MM.1S (cell line): ENCODE results near the gene SMC6.

Experiments
- EZH2 ChIP-seq: fragments of 300-600 bp; sonication (generic); optimal IDR thresholded peaks from 2 replicates; pipeline ENCODE3; 2017; ENCODE audit warnings: low read depth, mild to moderate bottlenecking, antibody characterized with exemption, low read length, mixed read lengths
- EZH2phosphoT487 ChIP-seq: fragments of 300-600 bp; sonication (generic); IDR thresholded peaks from 2 replicates; pipeline ENCODE4 v1.6.1; 2018; ENCODE audit warnings: antibody characterized with exemption, low read length
- TF ChIP-seq, protein P1 (sequence below): fragments of 300-600 bp; sonication (generic); IDR thresholded peaks from 2 replicates; pipeline ENCODE4 v1.5.1; 2016; ENCODE audit warnings: antibody characterized with exemption, low read length, mixed read lengths

GRCh38 chr2:17634997-17635396 is 118.6 kb downstream of the SMC6 start:
- TF ChIP-seq, protein P1, sequence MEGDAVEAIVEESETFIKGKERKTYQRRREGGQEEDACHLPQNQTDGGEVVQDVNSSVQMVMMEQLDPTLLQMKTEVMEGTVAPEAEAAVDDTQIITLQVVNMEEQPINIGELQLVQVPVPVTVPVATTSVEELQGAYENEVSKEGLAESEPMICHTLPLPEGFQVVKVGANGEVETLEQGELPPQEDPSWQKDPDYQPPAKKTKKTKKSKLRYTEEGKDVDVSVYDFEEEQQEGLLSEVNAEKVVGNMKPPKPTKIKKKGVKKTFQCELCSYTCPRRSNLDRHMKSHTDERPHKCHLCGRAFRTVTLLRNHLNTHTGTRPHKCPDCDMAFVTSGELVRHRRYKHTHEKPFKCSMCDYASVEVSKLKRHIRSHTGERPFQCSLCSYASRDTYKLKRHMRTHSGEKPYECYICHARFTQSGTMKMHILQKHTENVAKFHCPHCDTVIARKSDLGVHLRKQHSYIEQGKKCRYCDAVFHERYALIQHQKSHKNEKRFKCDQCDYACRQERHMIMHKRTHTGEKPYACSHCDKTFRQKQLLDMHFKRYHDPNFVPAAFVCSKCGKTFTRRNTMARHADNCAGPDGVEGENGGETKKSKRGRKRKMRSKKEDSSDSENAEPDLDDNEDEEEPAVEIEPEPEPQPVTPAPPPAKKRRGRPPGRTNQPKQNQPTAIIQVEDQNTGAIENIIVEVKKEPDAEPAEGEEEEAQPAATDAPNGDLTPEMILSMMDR: no peak
- TF ChIP-seq EZH2: no peak
- TF ChIP-seq EZH2phosphoT487: no peak
